HG03139 (cell line): Measurements from ENCODE around the gene ZNF484.

ENCODE experiments used
- ATAC-seq: cut with Tn5 transposase; IDR thresholded peaks from one replicate; pipeline ENCODE4 v1.9.1; 2021; ENCODE audit not compliant: unreplicated experiment

Gene ZNF484

DNA sequence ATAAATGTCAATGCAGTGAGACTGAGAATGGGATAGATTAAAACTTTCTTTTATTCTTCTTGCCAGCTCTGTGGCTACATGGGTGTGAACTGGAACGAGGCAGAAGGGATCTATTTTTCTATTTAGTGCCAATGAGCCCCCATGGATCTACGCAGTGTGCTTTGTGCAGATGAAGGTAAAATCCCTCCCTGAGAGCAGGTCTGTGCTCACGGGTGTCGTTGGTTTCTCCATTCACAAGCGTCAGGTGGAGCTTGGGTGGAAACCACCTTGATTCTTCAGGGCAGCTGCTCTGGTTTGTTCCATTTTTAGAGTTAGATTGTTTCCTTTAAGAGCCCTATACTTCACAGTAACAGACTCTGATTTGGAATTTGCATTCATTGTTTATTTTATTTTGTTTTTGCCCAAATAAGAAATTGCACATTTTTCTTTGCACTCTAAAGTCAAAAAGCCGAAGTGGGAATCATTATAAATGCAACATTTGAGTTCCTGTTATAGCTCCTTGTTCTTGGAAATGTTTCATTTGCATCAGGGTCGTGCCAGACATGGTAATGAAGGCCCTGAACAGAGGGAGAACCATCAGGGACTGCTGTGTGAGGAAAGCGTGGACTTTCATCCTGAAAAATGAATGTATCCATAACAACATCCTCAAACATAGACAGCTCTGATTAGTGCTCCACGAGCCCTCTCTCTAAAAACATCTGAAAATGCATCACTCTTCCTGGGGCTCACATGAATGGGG lies 82.1 kb downstream of the ZNF484 start:
- ATAC-seq, result no peak
